Upper lobe of left lung (tissue), 4 donors: ENCODE results near the gene KMT2E.

Source experiments
- POLR2A ChIP-seq, 4 donors: fragments of 450-650 bp; IDR thresholded peaks; one replicate each; pipeline ENCODE4 v1.5.1; 2016 to 2017; ENCODE audit warnings: antibody characterized with exemption in 4 of 4, mild to moderate bottlenecking in 2 of 4
- TF ChIP-seq, protein P1 (sequence below), 6 experiments: fragments of 450-650 bp in 4 of 6; fragments of 200-600 bp in 2 of 6; sonication (generic) in 2 of 6; IDR thresholded peaks; one replicate each; pipeline ENCODE4 v1.5.1; 2016 to 2019; ENCODE audit warnings: antibody characterized with exemption in 6 of 6

DNA sequence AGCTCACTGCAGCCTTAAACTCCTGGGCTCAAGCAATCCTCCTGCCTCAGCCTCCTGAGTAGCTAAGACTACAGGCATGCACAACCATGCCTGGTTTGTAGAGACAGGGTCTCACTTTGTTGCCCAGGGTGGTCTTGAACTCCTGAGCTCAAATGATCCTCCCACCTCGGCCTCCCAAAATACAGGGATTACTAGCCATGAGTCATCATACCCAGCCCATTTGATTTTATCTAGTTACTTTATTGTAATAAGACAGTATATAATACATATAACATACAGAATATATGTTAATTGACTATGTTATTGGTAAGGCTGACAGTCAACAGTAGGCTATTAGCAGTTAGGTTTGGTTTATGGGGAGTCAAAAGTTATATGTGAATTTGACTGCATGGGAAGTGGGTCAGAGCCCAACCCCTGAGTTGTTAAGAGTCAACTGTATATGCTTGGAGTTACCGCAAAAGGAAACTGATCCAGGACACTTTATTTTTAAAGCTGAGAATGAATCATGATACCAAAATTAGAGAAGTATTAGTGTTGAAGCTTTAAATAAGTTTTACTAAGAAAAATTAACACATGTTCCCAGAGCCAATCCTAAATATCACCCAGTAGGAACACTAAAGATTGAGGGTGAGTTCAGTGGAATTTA lies 20.7 kb upstream of the KMT2E start:
- TF ChIP-seq, protein P1, sequence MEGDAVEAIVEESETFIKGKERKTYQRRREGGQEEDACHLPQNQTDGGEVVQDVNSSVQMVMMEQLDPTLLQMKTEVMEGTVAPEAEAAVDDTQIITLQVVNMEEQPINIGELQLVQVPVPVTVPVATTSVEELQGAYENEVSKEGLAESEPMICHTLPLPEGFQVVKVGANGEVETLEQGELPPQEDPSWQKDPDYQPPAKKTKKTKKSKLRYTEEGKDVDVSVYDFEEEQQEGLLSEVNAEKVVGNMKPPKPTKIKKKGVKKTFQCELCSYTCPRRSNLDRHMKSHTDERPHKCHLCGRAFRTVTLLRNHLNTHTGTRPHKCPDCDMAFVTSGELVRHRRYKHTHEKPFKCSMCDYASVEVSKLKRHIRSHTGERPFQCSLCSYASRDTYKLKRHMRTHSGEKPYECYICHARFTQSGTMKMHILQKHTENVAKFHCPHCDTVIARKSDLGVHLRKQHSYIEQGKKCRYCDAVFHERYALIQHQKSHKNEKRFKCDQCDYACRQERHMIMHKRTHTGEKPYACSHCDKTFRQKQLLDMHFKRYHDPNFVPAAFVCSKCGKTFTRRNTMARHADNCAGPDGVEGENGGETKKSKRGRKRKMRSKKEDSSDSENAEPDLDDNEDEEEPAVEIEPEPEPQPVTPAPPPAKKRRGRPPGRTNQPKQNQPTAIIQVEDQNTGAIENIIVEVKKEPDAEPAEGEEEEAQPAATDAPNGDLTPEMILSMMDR (IDR thresholded peaks at IDR 0.05): no peak
- TF ChIP-seq POLR2A (IDR thresholded peaks at IDR 0.05): no peak
